NCI-H748 treated with DMSO at 0.1 percent for 48 hours (cell line): Measurements from ENCODE around the gene UTP15.
A peak's percentile ranks its signal among the peaks of the same experiment; 100 is the strongest.

Source experiments
- DNase-seq: peaks from one replicate; lab custom pipeline; 2025; lab: John Stamatoyannopoulos, UW

Gene UTP15

GRCh38 chr5:73564675-73565074 is 868 bp upstream of the UTP15 start:
- DNase-seq, result peak; percentile 9

GRCh38 chr5:73565969-73566547 is 515 bp downstream of the UTP15 start:
- DNase-seq, result no peak

GRCh38 chr5:73582285-73583145 is 17.0 kb downstream of the UTP15 start:
- DNase-seq, result no peak

GRCh38 chr5:73587923-73588322 is 22.4 kb downstream of the UTP15 start:
- DNase-seq, result no peak

DNA sequence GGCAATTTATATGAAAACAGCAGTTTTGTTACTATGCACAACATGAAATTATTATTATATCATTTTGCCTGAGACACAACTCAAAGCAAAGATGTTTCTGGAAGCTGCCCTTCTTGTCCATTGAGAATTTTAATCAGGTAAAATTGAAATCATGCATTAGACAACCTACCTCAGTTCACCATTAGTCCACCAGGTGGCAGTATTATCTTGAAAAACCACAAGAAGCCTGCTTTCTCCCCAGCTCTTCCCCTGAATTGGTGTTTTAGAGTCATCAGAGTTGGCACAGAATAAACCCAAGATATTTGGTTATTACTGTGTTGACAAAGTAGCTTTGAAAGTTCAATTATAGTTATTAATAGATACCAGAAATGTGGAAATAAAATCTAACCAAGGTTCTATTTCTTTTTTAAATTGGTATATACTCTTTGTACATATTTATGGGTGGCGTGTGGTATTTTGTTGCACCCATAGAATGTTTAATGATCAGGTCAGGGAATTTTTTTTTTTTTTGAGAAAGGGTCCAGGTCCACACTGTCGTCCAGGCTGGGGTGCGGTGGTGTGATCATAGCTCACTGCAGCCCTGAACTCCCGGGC is 25.7 kb downstream of the UTP15 start:
- DNase-seq, result peak; percentile 77

- DNase-seq, result no peak
Measured at GRCh38 chr5:73591698-73592501, 26.4 kb downstream of the UTP15 start.

DNA sequence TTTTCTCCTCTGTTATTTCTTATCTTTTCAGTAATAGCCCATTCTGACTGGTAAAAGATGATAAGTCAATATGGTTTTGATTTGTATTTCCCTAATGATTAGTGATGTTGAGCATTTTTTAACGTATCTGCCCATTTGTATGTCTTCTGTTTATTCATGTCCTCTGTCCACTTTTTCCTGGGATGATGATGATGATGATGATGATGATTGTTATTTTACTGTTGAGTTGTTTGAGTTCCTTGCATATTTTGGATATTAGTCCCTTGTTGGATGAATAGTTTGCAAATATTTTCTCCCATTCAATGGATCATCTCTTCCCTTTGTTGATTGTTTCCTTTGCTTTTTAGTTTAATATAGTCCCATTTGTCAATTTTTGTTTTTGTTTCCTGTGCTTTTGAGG is 27.0 kb downstream of the UTP15 start:
- no peak for DNase-seq

DNA sequence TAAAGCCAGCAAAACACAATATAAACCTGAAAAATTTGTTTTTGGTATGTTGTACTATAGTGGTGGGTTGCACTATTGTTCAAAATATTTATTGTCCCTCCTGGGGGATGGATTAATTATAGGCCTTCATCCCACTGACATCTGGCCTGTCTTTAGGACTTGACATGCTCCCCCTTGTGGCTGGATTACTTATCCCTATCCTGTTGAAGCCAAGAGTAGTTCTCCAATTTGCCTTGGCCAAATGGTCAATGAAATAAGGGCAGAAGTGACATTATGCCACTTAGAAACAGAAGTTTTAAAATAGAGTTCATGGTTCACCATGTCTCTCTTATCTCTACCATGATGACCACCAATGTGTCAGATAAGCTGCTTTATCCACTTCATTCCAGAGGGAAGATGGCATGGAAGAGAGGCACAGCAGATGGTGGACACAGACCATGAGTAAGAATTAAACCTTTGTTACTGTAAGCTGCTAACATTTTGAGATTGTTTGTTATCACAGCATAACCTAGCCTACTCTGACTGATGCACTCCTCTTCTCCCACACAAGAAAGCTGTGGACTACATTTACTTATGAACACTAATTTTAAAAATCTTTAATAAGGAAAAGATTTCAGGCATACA is 31.3 kb downstream of the UTP15 start:
- DNase-seq, result peak; percentile 18

- DNase-seq, result no peak
Measured at GRCh38 chr5:73599380-73599779, 33.8 kb downstream of the UTP15 start.

- no peak for DNase-seq
Measured at GRCh38 chr5:73603998-73604397, 38.5 kb downstream of the UTP15 start.

- no peak for DNase-seq
Measured at GRCh38 chr5:73605223-73606087, 39.9 kb downstream of the UTP15 start.

DNA sequence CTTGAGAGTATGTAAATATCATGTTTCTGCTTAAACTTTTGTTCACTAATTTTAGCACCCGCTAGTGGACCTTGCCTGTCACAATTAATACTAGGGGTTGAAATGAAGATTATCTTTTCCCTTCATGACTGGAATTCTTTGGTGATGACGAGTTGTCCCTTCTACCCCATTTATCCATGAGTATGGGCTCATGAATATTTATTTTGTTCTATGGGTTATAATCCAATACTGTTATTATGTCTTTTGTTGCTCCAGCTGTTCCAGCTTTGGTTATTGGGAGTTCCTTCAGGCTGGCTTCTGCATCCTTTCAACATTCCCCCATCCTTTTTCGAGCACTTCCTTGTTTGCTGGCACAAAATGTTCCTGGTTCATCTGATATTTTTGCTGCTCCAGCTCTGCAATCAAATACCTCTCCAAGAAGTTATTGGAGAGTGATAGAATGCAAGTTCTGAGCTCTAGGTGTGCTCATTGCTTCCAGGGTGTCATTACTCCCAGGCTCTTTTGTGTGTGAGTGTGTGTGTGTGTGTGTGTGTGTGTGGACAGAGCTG is 40.7 kb downstream of the UTP15 start:
- no peak for DNase-seq

GRCh38 chr5:73607228-73607627 is 41.7 kb downstream of the UTP15 start:
- no peak for DNase-seq

DNA sequence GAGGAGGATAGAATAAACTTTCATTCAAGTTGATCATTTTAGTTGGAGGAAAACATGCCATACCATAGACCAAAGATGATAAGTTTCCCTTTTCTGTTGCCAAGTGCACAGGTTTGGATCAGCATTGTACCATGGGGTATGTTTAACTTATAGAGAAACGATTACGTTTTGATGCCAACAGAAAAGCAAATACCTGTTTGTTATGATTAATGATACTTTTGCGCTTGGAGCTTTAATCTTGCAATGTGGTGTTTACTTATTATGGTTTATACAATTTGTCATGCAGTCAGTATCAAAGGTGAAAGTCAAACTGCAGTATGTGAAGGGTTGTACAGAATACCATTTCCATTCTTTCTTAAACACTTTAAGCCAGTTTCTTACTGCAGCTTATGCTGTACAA is 47.3 kb downstream of the UTP15 start:
- no peak for DNase-seq

DNA sequence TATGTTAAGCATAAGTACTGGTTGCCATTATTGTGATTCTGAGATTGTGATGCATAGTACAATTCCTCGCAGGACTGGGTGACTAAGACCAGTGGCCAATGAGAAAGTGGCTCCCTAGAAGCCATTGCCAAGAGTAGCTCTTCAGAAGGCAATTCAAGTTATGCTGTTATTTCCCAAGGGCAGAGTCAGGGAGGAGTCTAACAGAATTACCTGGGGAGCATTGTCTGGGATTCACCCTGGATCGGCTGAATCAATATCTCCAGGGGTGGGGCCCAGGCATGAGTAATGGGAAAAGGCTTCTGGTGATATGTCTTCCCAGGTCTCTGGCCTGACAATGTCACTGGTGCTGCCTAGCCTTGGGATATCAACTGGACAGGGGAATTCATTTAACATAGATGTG is 49.5 kb downstream of the UTP15 start:
- no peak for DNase-seq

GRCh38 chr5:73615947-73616346 is 50.4 kb downstream of the UTP15 start:
- DNase-seq, result no peak

DNA sequence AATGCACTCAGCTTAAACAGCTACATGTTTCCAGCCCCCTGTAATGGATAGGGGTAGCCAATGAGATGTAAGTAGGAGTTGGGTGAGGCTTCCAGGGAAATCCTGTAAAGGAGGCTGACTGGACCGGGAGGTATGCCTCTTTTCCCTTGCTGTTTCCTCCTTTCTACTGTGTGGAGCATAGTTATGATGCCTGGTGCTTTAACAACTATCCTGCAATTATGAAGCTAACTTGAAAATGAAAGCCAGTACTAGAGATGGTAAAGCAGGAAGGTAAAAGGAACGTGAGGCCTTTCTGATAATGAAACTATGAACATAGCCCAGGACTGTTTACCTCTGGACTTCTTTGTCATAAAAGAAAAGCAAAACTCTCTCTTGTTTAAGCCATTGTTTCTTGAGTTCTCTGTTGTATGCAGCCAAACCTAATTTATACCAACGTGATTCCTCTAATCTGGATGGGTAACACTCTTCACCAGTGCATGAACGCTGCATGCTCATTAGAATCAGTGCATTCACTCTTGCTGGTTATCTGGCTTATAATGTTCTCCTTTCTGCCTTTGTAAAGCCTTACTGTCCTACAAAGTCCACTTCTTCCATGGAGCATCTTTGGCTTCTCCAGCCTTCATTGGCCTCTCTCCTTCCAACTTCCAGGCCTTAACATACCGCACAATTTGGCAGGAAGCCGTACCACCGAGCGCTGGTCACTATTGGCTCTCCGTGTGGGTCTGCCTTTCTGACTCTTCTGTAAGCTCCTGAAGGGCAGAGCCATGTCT is 52.2 kb downstream of the UTP15 start:
- no peak for DNase-seq

GRCh38 chr5:73619606-73620333 is 54.2 kb downstream of the UTP15 start:
- no peak for DNase-seq

DNA sequence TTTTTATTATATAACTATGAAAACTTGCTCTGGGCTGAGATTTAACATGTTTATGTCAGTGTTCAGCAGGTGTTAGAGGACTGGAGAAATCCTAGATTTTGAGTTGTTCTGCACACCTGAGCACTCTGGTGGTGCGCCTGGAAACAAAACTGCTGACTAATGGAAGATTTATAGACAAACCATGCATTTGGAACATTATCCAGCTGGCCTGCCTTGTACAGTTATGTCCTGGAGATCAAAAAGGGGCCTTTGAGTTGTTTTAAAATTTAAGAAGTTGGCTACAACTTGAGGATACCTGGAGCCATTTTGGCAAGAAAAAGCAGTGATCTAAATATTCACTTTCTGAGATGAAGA is 54.8 kb downstream of the UTP15 start:
- no peak for DNase-seq
